Measurements from ENCODE around the gene CD34. TPM values are rescaled to one million over a fixed set of nuclear protein-coding genes. Genes with fewer than 3 reads are reported as not detected.

CD34 gene
- total RNA-seq, 1 experiment from 2014 or later = not detected

- no peak for DNase-seq (ENCODE audit: low read depth)
These were observed 75.0 kb downstream of the CD34 start for GRCh38 chr1:207835958-207836357.

GRCh38 chr1:207833956-207834660 lies 76.8 kb downstream of the CD34 start:
- DNase-seq (ENCODE audit: low read depth) = no peak

DNA sequence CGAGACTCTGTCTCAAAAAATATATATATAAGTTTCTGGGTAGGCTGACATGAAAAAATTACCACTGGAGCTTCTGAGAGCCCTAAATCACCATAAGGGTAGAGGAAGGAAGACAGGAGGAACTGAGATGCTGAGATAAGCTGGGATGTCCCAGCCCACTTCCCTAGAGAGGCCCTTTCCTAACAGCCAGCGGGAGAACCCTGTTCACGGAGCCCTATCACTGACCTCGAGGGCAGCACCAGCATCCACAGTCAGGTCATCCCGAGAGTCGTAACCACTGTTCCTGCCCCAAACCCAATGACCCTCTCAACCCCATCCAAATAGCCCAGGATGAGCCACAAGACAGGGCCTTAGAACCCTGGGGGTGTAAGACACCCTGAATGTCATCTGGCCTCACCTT lies 77.5 kb downstream of the CD34 start:
- no peak for DNase-seq (ENCODE audit: low read depth)

DNA sequence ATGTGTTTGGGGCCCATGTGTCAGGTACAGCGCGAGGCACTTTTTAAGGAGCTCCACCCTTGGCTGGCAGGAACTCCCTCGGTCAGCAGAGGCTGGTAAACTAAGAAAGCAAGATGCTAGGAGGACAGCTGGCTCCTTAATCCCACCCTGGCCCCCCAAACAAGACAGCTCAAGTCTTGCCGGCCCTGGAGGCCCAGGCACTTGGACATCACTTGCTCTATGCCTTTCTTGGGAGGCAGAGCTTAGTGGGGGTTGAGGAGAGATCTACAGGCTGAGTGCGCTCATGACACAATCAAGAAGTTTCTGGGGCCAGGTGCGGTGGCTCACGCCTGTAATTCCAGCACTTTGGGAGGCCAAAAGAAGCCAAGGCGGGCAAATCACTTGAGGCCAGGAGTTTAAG lies 78.1 kb downstream of the CD34 start:
- no peak for DNase-seq (ENCODE audit: low read depth)

DNA sequence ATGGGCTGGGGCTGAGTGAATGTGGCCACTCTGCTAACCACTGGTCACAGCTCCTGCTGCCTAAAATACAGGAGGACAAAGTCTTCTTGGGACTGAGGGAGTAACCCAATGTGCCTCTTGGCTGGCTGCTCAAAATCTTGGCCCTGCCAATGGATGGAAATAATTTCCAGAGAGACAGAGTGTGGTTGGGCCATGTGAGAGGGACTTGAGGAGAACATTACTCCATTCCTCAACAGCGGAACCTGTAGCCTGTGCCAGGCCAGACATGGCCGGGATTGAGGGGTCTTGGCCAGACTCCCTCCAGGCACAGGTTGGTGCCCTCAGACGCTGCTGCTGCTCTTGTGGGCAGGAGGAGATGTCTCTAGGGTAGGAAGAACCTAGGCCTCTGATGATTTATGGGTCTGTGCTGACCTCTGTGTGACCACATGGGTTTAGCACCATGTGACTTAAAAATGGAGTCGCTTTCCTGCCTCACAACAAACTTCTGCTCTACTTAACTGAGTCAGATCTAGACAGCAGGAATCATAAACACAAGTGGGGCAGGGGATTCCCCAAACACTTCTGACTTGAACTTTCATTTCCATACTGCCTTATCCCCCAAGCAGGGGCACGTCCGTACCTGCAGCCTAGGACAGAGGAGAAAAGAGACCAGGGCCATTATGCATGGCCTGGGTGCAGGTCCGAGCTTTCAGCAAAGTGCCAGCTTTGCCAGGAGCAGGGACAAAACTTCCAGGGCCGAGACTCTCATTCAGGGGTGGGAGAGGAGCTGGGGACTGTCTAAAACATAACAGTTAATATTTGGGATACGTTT lies 79.2 kb downstream of the CD34 start:
- DNase-seq (ENCODE audit: low read depth) = no peak

Other genes starting within 250 kb of the CD34 start
- 50.3 and 56.7 TPM in 2 replicates for gene CD46, start 159.1 kb downstream of the CD34 start, total RNA-seq (2014; rRNA removed; shearing (Covaris generic))